Stimulated activated CD8-positive, alpha-beta memory T cell treated with anti-CD3 and anti-CD28 coated beads, Interleukin-4, amount 100 ng/mL, for 4 hours (primary cell): ENCODE results near the gene RASSF6.
"Not testable (repeated sequence)": the region's sequence is repeated elsewhere in the genome, so short reads cannot be mapped to it uniquely, and the experiment has no call there.

Experiments used
- DNase-seq, 2 donors: peaks; one replicate each; pipeline ENCODE4 v3.0.0-alpha.2; 2020; ENCODE audit warnings: low read depth in 2 of 2, low spot score in 1 of 2

The RASSF6 gene

DNA sequence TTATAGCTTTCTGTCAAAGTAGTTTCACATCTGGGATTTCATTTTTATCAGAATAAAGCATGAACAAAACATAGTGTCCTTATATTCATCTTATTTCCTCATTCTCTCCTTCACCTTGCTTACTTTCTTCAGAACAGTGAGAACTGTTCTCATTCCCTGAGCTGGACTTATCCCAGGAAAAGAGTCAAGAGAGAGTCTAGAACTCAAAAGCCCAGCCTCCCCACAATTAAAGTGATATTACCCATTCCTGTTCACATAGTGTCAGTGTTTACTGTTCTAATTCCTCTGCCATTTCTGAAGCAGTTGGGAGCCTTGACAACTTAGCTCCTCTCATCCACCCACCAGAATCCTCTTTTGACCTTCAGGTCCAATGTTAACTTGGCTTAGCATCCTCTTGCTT, 42.9 kb downstream of the RASSF6 start:
- no peak for DNase-seq

- no peak for DNase-seq
Observed at GRCh38 chr4:73576381-73576780, 43.9 kb downstream of the RASSF6 start.

DNA sequence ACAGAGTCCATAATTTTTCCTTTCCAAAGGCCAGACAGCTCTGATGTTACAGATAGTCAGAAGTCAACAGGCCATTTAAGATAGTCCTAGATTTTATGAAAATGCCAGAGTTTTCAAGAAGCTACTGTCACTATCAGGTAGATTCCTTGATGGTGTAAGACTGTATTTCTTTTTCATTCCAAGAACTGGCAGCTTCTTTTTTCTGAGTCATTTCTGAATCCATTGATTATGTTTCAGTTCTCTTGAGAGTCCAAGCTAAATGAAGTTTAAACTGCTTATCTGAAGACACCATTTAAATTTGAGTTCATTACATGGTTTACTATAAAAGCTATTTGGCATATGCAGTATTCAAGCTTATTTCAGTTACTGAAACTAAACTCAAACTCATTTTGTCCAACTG, 44.6 kb downstream of the RASSF6 start:
- DNase-seq, result no peak

DNA sequence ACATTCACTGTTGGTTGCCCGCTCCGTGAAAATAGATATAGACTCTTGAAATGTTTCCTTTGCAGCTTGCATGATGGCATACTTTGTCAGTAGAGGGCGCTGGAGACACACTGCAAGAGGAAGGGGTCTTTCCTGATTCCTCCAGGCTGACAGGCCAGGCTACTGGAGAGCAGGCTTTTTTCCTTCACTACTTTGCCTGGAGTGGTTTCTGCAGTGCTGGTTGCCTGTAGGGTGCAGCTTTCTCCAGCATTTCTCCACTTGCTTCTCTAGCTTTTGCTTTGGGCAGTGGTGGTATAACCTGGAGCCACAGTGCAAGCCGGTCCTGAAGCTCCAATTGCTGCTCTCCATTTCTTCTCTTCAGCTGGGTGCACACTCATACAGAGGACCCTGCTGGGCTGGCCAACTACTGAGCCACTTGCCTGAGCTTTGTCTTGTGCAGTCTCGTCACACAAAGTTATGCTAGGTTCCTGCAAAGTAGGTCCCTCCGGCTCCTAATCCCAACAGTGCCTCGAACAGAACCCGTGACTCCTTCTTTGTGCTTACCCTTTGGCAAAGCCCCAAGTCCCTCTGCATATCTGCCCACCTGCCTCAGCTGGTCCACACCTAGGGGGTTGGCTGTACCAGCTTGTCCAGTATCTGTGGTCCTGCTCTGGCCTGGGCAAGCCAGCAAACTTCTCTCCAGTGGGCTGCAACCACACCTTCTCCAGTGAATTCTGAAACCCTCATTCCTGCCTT, 46.3 kb downstream of the RASSF6 start:
- no peak for DNase-seq

DNA sequence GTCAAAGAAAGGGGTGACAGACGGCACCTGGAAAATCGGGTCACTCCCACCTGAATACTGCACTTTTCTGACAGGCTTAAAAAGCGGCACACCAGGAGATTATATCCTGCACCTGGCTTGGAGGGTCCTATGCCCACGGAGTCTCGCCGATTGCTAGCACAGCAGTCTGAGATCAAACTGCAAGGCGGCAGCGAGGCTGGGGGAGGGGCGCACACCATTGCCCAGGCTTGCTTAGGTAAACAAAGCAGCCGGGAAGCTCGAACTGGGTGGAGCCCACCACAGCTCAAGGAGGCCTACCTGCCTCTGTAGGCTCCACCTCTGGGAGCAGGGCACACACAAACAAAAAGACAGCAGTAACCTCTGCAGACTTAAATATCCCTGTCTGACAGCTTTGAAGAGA, 69.4 kb downstream of the RASSF6 start:
- not testable (repeated sequence) for DNase-seq

DNA sequence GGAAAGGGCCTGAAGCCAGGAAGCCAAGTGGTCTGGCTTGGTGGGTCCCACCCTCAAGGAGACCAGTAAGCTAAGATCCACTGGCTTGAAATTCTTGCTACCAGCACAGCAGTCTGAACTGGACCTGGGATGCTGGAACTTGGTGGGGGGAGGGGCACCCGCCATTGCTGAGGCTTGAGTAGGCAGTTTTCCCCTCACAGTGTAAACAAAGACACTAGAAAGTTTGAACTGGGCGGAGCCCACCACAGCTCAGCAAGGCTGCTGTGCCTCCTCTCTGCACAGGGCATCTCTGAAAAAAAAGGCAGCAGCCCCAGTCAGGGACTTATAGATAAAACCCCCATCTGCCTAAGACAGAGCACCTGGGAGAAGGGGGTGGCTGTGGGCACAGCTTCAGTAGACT, 75.6 kb downstream of the RASSF6 start:
- DNase-seq, result no peak

DNA sequence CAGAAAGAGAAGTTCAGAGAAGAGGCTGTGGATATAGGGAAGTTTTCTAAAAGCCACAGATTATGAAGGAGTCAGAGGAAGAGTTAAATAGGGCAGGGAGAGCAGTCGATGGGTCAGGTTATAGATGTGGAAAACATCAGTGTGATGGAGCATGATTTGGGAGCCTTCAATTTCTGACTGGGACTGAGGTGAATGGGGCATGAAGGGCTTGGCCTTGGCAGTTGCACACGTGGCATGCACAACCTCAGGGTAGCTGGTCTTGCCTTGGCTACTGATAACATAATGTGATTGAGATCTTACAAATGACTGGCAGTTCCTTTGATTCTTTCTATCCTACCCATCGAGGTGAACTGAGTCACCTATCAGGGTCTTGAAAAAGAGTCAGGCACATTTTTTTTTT, 79.0 kb downstream of the RASSF6 start:
- DNase-seq, result no peak

GRCh38 chr4:73540826-73541225, 79.4 kb downstream of the RASSF6 start:
- no peak for DNase-seq

DNA sequence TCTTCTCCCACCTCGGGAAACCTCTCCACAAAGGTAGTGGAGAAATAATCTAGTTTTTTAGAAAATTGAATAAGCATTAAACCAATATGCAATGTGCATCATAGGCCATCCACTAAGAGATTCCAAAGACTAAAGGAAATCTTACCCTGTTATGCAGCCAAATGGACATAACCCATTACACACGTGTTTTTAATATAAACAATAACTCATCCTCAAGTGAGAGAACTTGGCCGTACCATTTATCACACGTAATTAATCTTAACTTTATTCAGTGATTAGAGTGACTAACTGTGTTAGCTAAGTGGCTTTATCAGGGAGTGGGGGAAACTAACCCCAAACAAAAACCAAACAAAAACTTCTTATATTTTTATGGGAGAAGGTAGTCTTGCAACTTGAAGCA, 80.8 kb downstream of the RASSF6 start:
- DNase-seq, result no peak

GRCh38 chr4:73538162-73538561, 82.1 kb downstream of the RASSF6 start:
- no peak for DNase-seq

GRCh38 chr4:73533515-73534422, 86.5 kb downstream of the RASSF6 start:
- no peak for DNase-seq

GRCh38 chr4:73528171-73528570, 92.1 kb downstream of the RASSF6 start:
- no peak for DNase-seq

- DNase-seq, result no peak
Observed at GRCh38 chr4:73527196-73527595, 93.0 kb downstream of the RASSF6 start.

DNA sequence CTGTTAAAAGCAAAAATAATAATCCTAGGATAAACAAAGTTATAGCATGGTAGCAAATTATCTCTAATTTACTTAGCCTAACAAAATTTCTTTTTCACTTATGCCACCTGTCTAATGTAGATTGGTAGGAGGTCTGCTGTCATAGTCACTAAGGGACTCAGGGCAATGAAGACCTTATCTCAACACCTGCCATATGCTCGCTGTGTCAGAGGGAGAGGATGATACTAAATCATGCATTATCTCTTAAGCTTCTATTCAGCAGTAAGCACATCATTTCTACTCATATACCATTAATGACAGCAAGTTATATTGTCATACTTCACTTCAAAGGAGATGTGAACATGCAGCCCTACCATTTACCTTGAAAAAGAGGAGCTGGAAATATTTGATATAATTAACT, 94.6 kb downstream of the RASSF6 start:
- no peak for DNase-seq

- DNase-seq, result no peak
Observed at GRCh38 chr4:73523126-73523525, 97.1 kb downstream of the RASSF6 start.
